GM12878 (cell line): ENCODE measurements around the gene TLCD2. TPM values are rescaled to one million over a fixed set of nuclear protein-coding genes. Genes with fewer than 3 reads are reported as not detected.

Source experiments
- ATAC-seq: fragments of 200-7000 bp; cut with Tn5 transposase; 3 replicates; pipeline ENCODE4 v1.9.1; 2020; ENCODE audit warnings: mild to moderate bottlenecking, moderate library complexity
- BruUV-seq: library from RNA; stranded (reverse); fragments of 400-500 nt; replicated peaks from 2 replicates; lab custom pipeline; 2021; lab: Mats Ljungman, UMichigan
- CTCF ChIA-PET: fragments of 300-600 bp; sonication (Branson Sonifier 250); formaldehyde crosslinking; extraction: SDS; loops from one replicate; lab custom pipeline; 2021; ENCODE audit warnings: inconsistent platforms; lab: Yijun Ruan, JAX
- POLR2A ChIA-PET: fragments of 350-600 bp; formaldehyde crosslinking; extraction: SDS; loops from one replicate; lab custom pipeline; 2021; ENCODE audit warnings: inconsistent platforms; lab: Charles Lee
- RAD21 ChIA-PET: fragments of 300-600 bp; sonication (Branson Sonifier 250); formaldehyde crosslinking; loops from one replicate; lab custom pipeline; 2023; ENCODE audit warnings: antibody characterized with exemption; ENCODE audit not compliant: unreplicated experiment; lab: Charles Lee
- SMC1A ChIA-PET: fragments of 300-600 bp; sonication (Branson Sonifier 250); formaldehyde crosslinking; loops from one replicate; lab custom pipeline; 2023; ENCODE audit not compliant: unreplicated experiment, uncharacterized antibody; lab: Charles Lee
- DNase-seq: peaks from one replicate; pipeline ENCODE4 v3.0.0-alpha.2; 2011; ENCODE audit warnings: low read depth, low spot score
- FAIRE-seq: peaks from 3 replicates; lab custom pipeline; 2011; peaks lifted over from hg19 to GRCh38; lab: Jason Lieb, UNC
- H2AFZ ChIP-seq: 2 replicates; pipeline ENCODE4 v1.6.0; 2011; ENCODE audit warnings: low read depth, low read length, control low read depth; ENCODE audit not compliant: control insufficient read depth
- H3K27ac ChIP-seq: 2 replicates; pipeline ENCODE4 v1.5.1; 2011; ENCODE audit warnings: control low read depth; ENCODE audit not compliant: control insufficient read depth, insufficient read depth
- H3K27me3 ChIP-seq, 2 experiments: replicated peaks in 1 of 2; 2 replicates each; pipeline versions ENCODE4 v1.6.0 to v1.6.1; 2011; ENCODE audit warnings: low read length in 1 of 2; ENCODE audit not compliant: control insufficient read depth in 2 of 2, insufficient read depth in 2 of 2
- H3K36me3 ChIP-seq, 2 experiments: 2 replicates each; pipeline ENCODE4 v1.5.1; 2011; ENCODE audit warnings: low read length in 1 of 2; ENCODE audit not compliant: control insufficient read depth in 2 of 2, insufficient read depth in 2 of 2
- H3K4me1 ChIP-seq: 2 replicates; pipeline ENCODE4 v1.6.1; 2011; ENCODE audit warnings: mild to moderate bottlenecking, low read length, moderate library complexity, mixed read lengths; ENCODE audit not compliant: control insufficient read depth, insufficient read depth
- H3K4me2 ChIP-seq: 2 replicates; pipeline ENCODE4 v1.6.0; 2011; ENCODE audit warnings: control low read depth; ENCODE audit not compliant: control insufficient read depth, insufficient read depth
- H3K4me3 ChIP-seq: fragments of 200-600 bp; sonication (generic); 2 replicates; pipeline ENCODE4 v1.5.1; 2016
- H3K79me2 ChIP-seq: 2 replicates; pipeline ENCODE4 v1.6.0; 2011; ENCODE audit warnings: low read length; ENCODE audit not compliant: control insufficient read depth, insufficient read depth
- H3K9ac ChIP-seq: 2 replicates; pipeline ENCODE4 v1.8.0; 2011; ENCODE audit warnings: low read length, control low read depth, mixed read lengths; ENCODE audit not compliant: control insufficient read depth, insufficient read depth
- H3K9me3 ChIP-seq: replicated peaks from 3 replicates; pipeline ENCODE4 v1.5.1; 2011; ENCODE audit warnings: mild to moderate bottlenecking, low read length; ENCODE audit not compliant: control insufficient read depth, insufficient read depth
- H4K20me1 ChIP-seq: 2 replicates; pipeline ENCODE4 v1.6.0; 2011; ENCODE audit not compliant: control insufficient read depth, insufficient read depth
- DPF2 ChIP-seq: fragments of 450-650 bp; IDR thresholded peaks from 2 replicates; pipeline ENCODE4 v1.6.1; 2017; ENCODE audit warnings: mild to moderate bottlenecking
- FOS ChIP-seq: IDR thresholded peaks from 3 replicates; pipeline ENCODE4 v1.6.1; 2011; ENCODE audit warnings: borderline replicate concordance; ENCODE audit not compliant: insufficient read length; ENCODE audit errors: extremely low read depth
- JUNB ChIP-seq: IDR thresholded peaks from 2 replicates; pipeline ENCODE4 v1.6.1; 2016; ENCODE audit warnings: antibody characterized with exemption, mild to moderate bottlenecking
- MEF2B ChIP-seq: fragments of 450-650 bp; IDR thresholded peaks from 2 replicates; pipeline ENCODE4 v1.6.1; 2018; ENCODE audit warnings: mild to moderate bottlenecking, moderate library complexity; ENCODE audit not compliant: partially characterized antibody, poor library complexity, severe bottlenecking
- NR2F1 ChIP-seq: fragments of 450-650 bp; conservative IDR thresholded peaks from 2 replicates; pipeline ENCODE4 v1.6.1; 2017; ENCODE audit warnings: mild to moderate bottlenecking
- POU2F2 ChIP-seq: IDR thresholded peaks from 3 replicates; pipeline ENCODE4 v1.6.1; 2011; ENCODE audit warnings: low read depth, mild to moderate bottlenecking, low read length, borderline replicate concordance
- SPI1 ChIP-seq: IDR thresholded peaks from 2 replicates; pipeline ENCODE4 v1.6.1; 2011; ENCODE audit warnings: low read depth, mild to moderate bottlenecking, low read length, moderate library complexity, borderline replicate concordance; ENCODE audit not compliant: insufficient read depth
- SREBF2 ChIP-seq: IDR thresholded peaks from 2 replicates; pipeline ENCODE4 v1.6.1; 2012; ENCODE audit warnings: mild to moderate bottlenecking, low read length
- ZNF24 ChIP-seq: fragments of 450-650 bp; IDR thresholded peaks from 2 replicates; pipeline ENCODE4 v1.6.1; 2017; ENCODE audit warnings: antibody characterized with exemption, mild to moderate bottlenecking
- ZNF592 ChIP-seq: fragments of 450-650 bp; IDR thresholded peaks from 2 replicates; pipeline ENCODE4 v1.6.1; 2017; ENCODE audit warnings: mild to moderate bottlenecking, moderate library complexity
- WGBS: methylation state at CpG from one replicate; pipeline ENCODE4 v1.1.6; 2016; ENCODE audit warnings: low lambda C conversion rate; ENCODE audit not compliant: insufficient replicate concordance, insufficient coverage; ENCODE audit errors: missing lambda C conversion rate; 5-methylcytosine and 5-hydroxymethylcytosine counted together
- in situ Hi-C: fragments of 300-500 bp; cut with MboI; formaldehyde crosslinking; loops from 9 replicates; pipeline ENCODE4 v1.14.3; 2018; ENCODE audit warnings: mixed read lengths
- intact Hi-C: fragments of 100-400 bp; cut with micrococcal nuclease; formaldehyde crosslinking; loops from one replicate; pipeline ENCODE4 v1.14.2; 2022; ENCODE audit not compliant: unreplicated experiment
- polyA plus RNA-seq, 11 experiments: library from polyadenylated mRNA; depleted of rRNA in 4 of 11; unstranded in 6 of 11; stranded (reverse) in 5 of 11; fragments of >200 nt; fragmentation: Nextera tagmentation in 4 of 11; fragmentation: Illumina TruSeq in 1 of 11; extraction: Ambion mirVana in 4 of 11; extraction: Trizol in 1 of 11; gene quantifications; 1 replicate in 1 of 11; 2 replicates in 10 of 11; pipeline versions ENCODE4 v1.2.1 to v1.2.3, GENCODE V29; 2011 to 2016; ENCODE audit warnings: inconsistent platforms in 2 of 11, missing spikeins in 2 of 11, low read depth in 1 of 11
- total RNA-seq, 4 experiments: library from RNA; depleted of rRNA in 3 of 4; stranded (reverse); fragments of >200 nt in 3 of 4; fragmentation: Illumina TruSeq in 1 of 4; extraction: Trizol in 1 of 4; gene quantifications; 2 replicates each; pipeline versions ENCODE4 v1.2.1 to v1.2.3, GENCODE V29; 2013 to 2021

The TLCD2 gene
- total and polyA plus RNA-seq, 10 of the 15 experiments (the other 5 are each of a cell fraction or from before 2014, with no cell fraction given), result 0.02 to 0.15 (median 0.05) TPM; not detected in 2

- no peak overlapping the region for H3K9ac ChIP-seq
- RAD21 ChIA-PET, result no interaction called here
- no peak overlapping the region for H2AFZ ChIP-seq
- BruUV-seq, result no TSS peak
- SMC1A ChIA-PET, result no interaction called here
- ATAC-seq (no peak), DNase-seq (no peak), FAIRE-seq (no peak)
- no peak overlapping the region for H3K4me2 ChIP-seq
- 93% methylated on average over 8 of the region's 8 CpGs for WGBS
- in situ Hi-C loops (no loop called here), intact Hi-C loops (no loop called here)
- no peaks in the 10 kb centered on the region for H3K9me3 ChIP-seq
- H3K79me2 ChIP-seq, result peaks cover 2% of the 10 kb centered on the region; the same call in 1 of the 2 replicates
- no peak overlapping the region for H3K4me3 ChIP-seq
- no peaks in the 10 kb centered on the region for H4K20me1 ChIP-seq
- peaks cover 9% of the 10 kb centered on the region for H3K4me1 ChIP-seq
- peaks cover 0 to 5% of the 10 kb centered on the region in 2 experiments; a peak in 2 of 4 replicates for H3K27me3 ChIP-seq
- H3K27ac ChIP-seq, result no peak overlapping the region
- TF ChIP-seq DPF2 (no peak), MEF2B (no peak), NR2F1 (no peak), ZNF592 (no peak), SREBF2 (no peak), POU2F2 (no peak), SPI1 (no peak), FOS (no peak), ZNF24 (no peak), JUNB (no peak)
- TF ChIP-seq, all 136 proteins: peak for 0
- CTCF ChIA-PET, result interaction anchor here (1.8 to 1.9 kb wide), 3 partner anchors 10 to 72 kb away, joined by 4 to 15 read pairs (median 9); no protein-coding TSS in a partner anchor
- POLR2A ChIA-PET, result no interaction called here
- H3K36me3 ChIP-seq, result peaks cover 0 to 7% of the 10 kb centered on the region in 2 experiments; a peak in 2 of 4 replicates
These were observed 2.1 kb upstream of the TLCD2 start for GRCh38 chr17:1712271-1712670.
